NCI-H345 (cell line): ENCODE results near the gene MPZL1.
"Not testable (repeated sequence)": the region's sequence is repeated elsewhere in the genome, so short reads cannot be mapped to it uniquely, and the experiment has no call there.

Experiments
- DNase-seq: peaks from one replicate; lab custom pipeline; 2025; lab: John Stamatoyannopoulos, UW

The MPZL1 gene

DNA sequence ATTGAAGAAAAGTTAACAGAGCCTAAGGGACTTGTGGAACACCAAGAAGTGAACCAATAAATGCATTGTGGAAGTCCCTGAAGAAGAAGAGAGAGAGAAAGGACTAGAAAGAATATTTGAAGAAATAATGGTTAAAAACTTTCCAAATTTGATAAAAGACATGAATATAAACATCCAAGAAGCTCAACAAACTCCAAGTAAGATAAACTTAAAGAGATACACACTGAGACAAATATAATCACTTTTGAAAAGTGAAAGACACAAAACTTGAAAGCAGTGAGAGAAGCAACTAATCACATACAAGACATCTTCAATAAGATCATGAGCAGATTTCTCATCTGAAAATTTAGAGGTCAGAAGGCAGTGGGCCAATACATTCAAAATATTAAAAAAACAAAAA is 91.2 kb downstream of the MPZL1 start:
- no peak for DNase-seq

DNA sequence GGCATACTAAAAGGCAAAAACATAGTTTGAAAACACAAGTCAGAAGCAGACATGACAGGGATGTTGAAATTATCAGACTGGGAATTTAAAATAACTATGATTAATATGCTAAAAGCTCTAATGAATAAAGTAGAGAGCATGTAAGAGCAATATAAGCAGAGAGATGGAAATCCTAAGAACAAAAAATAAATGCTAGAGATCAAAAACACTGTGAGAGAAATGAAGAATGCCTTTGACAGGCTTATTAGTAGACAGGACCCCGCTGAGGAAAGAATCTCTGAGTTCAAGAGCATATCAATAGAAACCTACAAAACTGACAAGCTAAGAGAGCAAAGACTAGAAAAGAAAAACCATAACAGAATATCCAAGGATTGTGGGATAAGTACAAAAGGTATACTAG is 93.9 kb downstream of the MPZL1 start:
- no peak for DNase-seq

DNA sequence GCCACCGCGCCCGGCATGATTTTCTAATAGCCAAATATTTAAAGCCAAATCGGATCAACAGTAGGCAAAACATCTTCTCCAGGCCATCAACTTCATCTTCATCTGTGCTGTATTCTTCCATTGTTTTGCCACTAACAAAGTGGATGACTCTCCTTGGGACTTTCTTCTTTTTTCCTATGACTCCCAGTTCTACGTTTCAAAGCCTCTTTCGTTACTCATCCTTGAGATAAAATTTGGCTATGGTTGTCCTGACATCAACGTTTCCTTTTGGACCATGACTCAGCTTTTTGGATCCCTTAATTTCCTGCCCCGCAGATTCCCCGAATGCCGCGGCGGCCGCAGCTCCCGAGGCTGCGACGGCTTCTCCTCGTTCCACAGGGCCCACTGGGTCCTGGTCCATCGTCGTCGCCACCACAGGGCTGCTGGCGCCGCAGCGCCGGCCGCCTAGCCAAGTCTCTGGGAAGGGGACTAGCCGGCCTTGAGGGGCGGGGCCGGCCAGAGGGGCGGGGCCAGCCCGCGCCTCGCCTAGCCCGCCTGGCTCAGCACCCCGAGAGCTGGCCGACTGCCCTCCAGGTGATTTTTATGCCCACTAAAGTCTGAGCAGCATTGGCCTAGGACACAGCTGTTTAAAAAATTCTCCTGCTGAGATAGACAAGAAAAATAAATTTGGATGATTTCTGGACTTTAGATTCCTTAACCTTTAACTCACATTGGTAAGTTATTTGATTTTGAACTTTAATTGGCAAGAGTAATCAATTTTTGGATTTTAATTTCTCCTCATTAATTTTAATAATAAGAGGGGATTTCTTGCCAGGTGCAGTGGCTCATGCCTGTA is 98.3 kb downstream of the MPZL1 start:
- DNase-seq: no peak

DNA sequence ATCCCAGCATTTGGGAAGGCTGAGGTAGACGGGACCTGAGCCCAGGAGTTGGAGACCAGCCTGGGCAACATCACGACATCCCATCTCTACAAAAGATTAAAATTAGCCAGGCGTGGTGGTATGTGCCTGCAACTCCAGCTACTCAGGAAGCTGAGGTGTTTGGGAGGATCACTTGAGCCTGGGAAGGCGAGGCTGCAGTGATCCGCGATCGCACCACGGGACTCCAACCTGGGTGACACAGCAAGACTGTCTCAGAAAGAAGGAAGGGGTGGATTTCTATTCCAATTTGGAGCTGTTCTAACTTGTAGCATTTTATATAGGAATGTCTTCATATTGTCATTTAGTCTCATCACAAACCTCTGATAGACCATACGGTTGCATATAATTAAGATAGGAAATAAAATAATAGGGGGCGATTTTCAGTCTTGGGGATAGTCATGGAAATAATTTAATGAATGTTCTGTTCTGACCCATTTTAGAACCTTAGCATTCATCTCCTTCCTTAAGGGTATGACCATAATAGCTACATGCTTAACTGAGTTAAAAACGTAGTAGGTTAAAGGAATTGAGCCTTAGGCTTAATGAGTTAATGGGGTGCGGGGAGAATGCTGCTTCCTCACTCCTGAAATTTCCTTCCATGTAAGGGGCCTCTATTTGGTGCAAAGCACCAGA is 99.0 kb downstream of the MPZL1 start:
- DNase-seq: no peak

DNA sequence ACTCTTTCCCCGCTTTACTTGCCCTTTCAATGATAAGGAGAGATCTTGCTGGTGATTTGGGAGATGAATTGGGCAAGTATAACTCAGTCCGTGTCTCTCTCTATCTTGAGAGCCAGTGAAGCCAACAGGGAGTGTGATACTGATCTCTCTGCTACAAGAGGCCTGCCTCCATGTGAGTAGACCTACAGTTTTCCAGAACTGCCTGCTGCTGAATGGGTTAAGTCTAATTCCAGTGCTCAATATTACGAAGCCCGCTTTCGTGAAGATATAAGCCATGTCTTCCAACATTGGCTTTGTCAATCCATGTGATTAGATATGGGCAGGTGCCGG is 99.5 kb downstream of the MPZL1 start:
- no peak for DNase-seq

DNA sequence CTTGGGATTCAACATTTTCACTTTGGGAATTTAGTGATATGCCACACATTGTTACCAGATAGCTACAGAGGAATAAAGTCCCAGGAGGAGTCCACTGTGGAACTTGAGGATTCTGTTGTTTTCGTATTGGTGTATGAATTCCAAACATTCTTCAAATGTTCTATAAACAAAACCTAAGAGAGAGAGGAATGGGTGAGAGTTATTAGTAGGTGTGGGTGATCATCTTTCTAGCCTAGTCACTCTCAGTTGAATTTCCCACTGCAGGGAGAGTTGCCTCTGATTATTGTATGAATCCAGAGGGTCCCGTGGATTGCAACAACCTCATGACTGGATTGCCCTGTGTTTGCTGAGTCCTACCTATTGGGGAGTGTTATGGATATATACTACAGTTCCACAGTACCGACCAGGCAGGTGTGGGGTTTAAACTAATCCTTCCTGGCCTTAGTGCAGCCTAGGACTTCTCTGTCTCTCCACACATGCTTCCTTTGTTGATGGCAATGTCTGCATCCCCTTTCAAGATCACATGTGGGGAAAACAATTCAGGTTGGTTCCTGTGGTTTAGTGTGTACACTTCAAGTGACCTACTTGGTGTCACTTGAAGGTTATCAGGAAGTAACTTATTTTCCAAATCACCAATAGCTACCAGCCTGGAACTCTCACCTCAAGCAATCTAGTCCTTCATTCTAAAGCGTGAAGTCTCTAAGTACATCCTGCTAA is 100.3 kb downstream of the MPZL1 start:
- no peak for DNase-seq

DNA sequence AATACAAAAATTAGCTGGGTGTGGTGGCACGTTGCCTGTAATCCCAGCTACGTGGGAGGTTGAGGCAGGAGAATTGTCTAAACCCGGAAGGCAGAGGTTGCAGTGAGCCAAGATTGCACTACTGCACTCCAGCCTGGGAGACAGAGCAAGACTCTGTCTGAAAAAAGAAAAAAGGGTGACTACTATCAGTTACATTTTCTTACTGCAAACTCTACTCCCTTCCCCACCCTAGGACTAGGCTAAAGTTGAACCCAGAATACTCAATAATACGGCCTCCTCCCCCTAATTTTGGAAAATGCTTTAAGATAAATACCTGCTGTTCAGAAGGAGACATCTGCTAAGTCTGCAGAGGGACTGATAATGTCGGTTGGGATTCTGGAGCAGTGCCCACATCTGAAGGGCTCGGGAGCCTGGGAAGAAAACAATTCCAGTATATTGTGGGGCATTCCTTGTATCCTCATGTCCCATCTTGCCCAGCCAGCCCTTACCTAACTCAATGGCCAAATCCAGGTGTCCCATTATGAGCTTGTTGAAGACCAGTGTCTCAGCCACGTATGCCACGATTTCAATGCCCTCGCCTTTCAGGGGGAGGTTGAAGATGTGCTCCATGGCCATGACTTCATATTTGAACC is 102.5 kb downstream of the MPZL1 start:
- no peak for DNase-seq

DNA sequence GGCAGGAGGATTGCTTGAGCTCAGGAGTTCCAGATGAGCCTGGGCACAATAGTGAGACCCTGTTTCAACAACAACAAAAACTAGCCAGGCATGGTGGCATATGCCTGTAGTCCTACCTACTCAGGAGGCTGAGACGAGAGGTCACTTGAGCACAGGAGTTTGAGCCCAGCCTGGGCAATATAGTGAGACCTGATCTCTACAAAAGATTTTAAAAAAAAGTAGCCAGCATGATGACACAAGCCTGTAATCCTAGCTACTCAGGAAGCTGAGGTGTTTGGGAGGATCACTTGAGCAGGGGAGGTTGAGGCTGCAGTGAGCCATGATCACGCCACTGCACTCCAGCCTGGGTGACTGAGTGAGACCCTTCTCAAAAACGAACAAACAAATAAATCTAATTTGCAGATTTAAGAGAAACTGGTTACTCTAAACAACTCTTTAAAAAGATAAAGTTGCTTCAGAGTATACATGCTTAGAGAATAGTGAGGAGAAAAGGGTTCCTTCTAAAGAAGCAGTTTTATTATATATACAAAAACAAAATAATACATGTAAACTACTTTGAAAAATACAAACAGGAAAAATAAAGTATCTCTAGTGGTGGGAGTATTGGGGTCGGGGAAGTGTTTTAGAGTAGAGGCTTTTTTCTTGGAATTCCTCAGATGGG is 103.8 kb downstream of the MPZL1 start:
- no peak for DNase-seq

DNA sequence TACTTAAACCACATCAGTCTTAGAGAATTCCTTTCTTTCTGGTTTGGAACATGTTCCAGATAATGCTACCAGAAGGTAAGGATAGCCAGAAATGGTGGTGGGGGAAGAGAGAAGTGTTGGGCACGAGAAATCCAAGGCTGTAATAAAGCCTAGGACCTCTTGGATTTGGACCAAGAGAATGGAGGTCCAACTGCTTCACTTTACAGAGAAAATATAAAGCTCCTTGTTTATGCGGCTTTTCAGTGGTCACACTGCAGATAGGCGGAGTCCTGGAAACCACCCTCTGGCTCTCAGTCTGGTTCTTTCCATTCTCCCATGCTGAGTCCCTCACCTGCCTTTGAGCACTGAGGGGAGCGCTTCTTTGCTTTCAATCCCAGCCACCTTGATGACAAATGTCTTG is 104.3 kb downstream of the MPZL1 start:
- no peak for DNase-seq

DNA sequence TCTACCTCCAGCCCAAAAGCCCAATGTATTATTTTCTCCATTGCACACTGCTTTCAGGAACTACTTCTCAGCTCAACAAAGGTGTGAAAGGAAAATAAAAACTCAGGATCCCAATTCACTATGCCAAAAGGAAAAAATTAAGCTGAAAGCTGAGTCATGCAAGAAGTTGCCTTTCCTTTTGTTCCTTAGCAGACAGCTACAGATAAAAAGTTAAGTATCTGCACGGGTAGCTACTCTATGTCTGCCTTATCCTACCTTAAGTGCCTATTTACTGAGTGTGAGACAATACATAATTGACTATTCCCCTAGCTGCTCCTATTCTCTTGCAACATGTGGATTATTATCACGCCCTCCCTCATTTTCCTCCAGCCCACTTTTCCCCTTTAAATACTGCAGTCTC is 108.1 kb downstream of the MPZL1 start:
- DNase-seq: no peak

DNA sequence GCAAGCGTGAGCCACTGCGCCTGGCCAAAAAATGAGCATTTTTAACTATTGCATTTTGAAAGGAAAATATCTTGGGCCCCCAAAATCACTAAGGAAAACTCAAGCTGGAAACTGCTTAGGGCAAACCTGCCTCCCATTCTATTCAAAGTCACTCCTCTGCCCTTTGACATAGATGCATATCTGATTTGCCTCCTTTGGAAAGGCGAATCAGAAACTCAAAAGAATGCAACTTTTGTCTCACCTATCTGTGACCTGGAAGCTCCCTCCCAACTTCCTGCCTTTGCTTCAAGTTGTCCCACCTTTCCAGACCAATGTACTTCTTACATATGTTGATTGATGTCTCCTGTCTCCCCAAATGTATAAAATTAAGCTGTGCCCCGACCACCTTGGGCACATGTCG is 108.9 kb downstream of the MPZL1 start:
- not testable (repeated sequence) for DNase-seq

DNA sequence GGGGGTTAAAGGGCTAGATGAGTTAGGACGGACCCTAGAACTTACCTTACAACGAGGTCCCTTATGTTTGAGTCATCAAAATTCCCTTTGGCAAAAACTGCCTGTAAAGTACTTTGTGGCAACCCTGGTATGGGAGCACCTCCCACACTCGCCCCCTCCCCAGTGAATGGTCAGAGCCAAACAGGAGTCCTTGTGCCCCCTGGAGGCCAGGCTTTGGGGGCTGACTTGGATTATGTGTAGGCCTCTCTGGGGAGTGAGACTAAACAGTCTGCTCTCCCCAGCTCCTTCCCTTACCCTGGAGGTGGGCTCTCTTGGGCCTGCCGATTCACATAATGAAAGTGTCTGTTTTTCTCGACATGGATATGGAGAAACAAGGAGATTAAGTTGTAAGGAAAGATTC is 110.9 kb downstream of the MPZL1 start:
- no peak for DNase-seq

DNA sequence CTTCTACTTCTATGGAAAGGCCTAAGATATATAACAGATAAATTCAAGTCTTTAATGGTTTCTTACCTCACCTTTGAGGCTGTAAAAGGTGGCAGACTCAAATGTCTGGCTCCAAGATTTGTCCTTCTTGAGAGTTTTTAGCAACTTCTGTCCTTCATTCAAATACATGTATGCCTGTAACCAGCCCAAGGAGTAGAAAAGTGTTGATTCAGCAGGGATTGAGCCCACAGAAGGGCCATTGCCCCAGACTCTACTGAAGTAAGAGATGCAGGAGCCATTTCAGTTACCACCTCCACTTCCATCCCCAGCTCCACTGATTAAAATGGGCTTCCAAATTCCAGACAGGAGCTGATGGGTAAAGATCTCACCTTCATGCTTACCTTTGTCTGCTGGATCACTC is 112.1 kb downstream of the MPZL1 start:
- no peak for DNase-seq

DNA sequence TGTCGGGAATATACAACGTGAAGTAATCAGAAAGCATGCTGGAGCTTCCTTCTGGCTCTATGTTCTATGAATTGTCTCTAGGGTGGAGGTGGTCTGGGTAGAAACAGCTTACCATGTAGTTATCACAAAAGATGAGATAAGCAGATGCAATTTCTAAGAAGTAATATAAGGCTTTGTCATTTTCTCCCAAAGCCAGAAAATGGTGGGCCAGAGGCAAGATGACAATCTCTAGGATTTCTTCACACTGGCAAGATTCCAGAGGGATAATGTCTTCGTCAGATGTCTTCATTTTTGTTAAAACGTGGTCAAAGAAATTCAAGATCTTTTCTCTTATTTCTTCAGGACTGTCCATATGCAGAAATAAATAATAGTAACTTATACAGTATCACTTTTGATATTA is 114.4 kb downstream of the MPZL1 start:
- no peak for DNase-seq

DNA sequence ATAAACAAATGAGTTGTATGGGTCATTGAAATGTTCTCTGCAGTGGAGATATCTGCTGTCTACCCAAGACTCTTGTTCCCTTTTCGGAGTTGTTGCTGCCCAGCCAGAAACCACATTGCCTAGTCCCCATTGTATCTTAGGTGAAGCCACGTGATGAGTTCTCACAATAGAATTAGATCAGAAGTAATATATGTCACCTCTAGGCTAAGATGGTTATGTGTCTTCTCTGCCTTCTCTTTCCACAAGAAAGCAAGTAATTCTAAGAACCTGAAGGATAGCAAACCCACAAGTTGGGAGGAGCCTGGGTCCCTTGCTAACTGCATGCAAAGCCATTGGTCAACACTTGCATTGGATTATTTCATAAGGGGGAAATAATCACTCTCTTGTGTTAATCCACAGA is 115.5 kb downstream of the MPZL1 start:
- no peak for DNase-seq

DNA sequence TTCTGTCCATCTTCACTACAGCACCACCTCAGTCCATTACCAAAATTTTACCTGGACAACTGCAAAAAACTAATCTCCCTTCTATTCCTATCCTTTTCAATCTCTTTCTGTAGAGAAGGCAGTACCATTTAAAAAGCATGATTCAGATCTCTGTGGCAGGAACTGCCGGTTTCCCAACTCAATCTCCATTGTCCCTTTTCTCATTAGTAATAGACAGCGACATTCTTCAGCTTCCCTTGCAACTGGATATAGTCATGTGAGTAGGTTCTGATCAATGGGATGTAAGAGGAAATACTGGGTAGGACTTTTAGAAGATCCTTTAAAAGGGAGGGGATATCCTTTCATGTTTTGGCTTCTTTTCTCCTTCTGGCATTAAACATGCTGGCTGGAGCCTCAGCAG is 117.2 kb downstream of the MPZL1 start:
- no peak for DNase-seq
